Endothelial cell of umbilical vein (primary cell): Measurements from ENCODE around the gene FANCI. TPM values are rescaled to one million over a fixed set of nuclear protein-coding genes. Genes with fewer than 3 reads are reported as not detected.

Experiments
- BruUV-seq: library from RNA; stranded (reverse); fragments of 400-500 nt; replicated peaks from 2 replicates; lab custom pipeline; 2021; lab: Mats Ljungman, UMichigan
- CTCF ChIA-PET: fragments of 300-600, 350-600 bp; sonication (Branson Sonifier 250); formaldehyde crosslinking; loops from one replicate; lab custom pipeline; 2021; ENCODE audit warnings: antibody characterized with exemption, inconsistent platforms; lab: Charles Lee
- POLR2A ChIA-PET: fragments of 300-600, 350-600 bp; sonication (Branson Sonifier 250); formaldehyde crosslinking; loops from one replicate; lab custom pipeline; 2021; ENCODE audit warnings: antibody characterized with exemption, inconsistent platforms; lab: Charles Lee
- DNase-seq: peaks from one replicate; pipeline ENCODE4 v3.0.0-alpha.2; 2011; ENCODE audit warnings: low read depth, low spot score
- FAIRE-seq: peaks from 2 replicates; lab custom pipeline; 2011; peaks lifted over from hg19 to GRCh38; lab: Jason Lieb, UNC
- H2AFZ ChIP-seq: 2 replicates; pipeline ENCODE4 v1.6.0; 2012; ENCODE audit warnings: low read depth, low read length, control low read depth, inconsistent platforms
- H3K27ac ChIP-seq: 2 replicates; pipeline ENCODE4 v1.5.1; 2011; ENCODE audit warnings: low read depth, mild to moderate bottlenecking, control low read depth, low read length, moderate library complexity; ENCODE audit not compliant: insufficient read depth
- H3K27me3 ChIP-seq, 2 experiments: 2 replicates each; pipeline versions ENCODE4 v1.6.0 to v1.6.1; 2011; ENCODE audit warnings: low read length in 2 of 2, mixed read lengths in 1 of 2; ENCODE audit not compliant: control insufficient read depth in 2 of 2, insufficient read depth in 2 of 2
- H3K36me3 ChIP-seq, 2 experiments: 2 replicates in 1 of 2; 3 replicates in 1 of 2; pipeline ENCODE4 v1.5.1; 2011; ENCODE audit warnings: low read length in 2 of 2, mild to moderate bottlenecking in 1 of 2, moderate library complexity in 1 of 2; ENCODE audit not compliant: control insufficient read depth in 2 of 2, insufficient read depth in 2 of 2; ENCODE audit errors: extremely low read depth in 1 of 2
- H3K4me1 ChIP-seq: 3 replicates; pipeline ENCODE4 v1.5.1; 2011; ENCODE audit warnings: mild to moderate bottlenecking, low read length; ENCODE audit not compliant: control insufficient read depth, insufficient read depth; ENCODE audit errors: extremely low read depth
- H3K4me2 ChIP-seq: 2 replicates; pipeline ENCODE4 v1.6.1; 2011; ENCODE audit warnings: low read length, control low read depth, mixed read lengths; ENCODE audit not compliant: insufficient read depth
- H3K4me3 ChIP-seq, 3 experiments: fragments of 200-600 bp in 1 of 3; sonication (generic), shearing (Covaris generic) in 1 of 3; replicated peaks in 1 of 3; 2 replicates each; pipeline ENCODE4 v1.5.1; 2011 to 2016; ENCODE audit warnings: control low read depth in 3 of 3, low read length in 3 of 3, mild to moderate bottlenecking in 2 of 3, inconsistent platforms in 1 of 3, low read depth in 1 of 3, moderate library complexity in 1 of 3; ENCODE audit not compliant: insufficient read depth in 1 of 3
- H3K79me2 ChIP-seq: 2 replicates; pipeline ENCODE4 v1.6.0; 2012; ENCODE audit warnings: low read length, inconsistent platforms; ENCODE audit not compliant: control insufficient read depth, insufficient read depth
- H3K9ac ChIP-seq: replicated peaks from 2 replicates; pipeline ENCODE3; 2011; ENCODE audit warnings: low read length, control low read depth; ENCODE audit not compliant: insufficient read depth; ENCODE audit errors: extremely low read depth
- H3K9me1 ChIP-seq: replicated peaks from 3 replicates; pipeline ENCODE4 v1.6.0; 2011; ENCODE audit warnings: mild to moderate bottlenecking, low read length; ENCODE audit not compliant: control insufficient read depth, insufficient read depth; ENCODE audit errors: extremely low read depth
- H3K9me3 ChIP-seq: replicated peaks from 2 replicates; pipeline ENCODE4 v1.5.1; 2012; ENCODE audit warnings: low read length, inconsistent platforms; ENCODE audit not compliant: control insufficient read depth, insufficient read depth
- H4K20me1 ChIP-seq: replicated peaks from 2 replicates; pipeline ENCODE3; 2011; ENCODE audit warnings: mild to moderate bottlenecking, low read length; ENCODE audit not compliant: control insufficient read depth, insufficient read depth; ENCODE audit errors: extremely low read depth
- CTCF ChIP-seq, 2 donors: IDR thresholded peaks; 1 replicate in 1 of 2; 2 replicates in 1 of 2; pipeline ENCODE4 v1.5.1; 2011; ENCODE audit warnings: low read length in 2 of 2, mild to moderate bottlenecking in 2 of 2, moderate library complexity in 2 of 2, control low read depth in 1 of 2, inconsistent platforms in 1 of 2, low read depth in 1 of 2; ENCODE audit not compliant: insufficient read depth in 1 of 2; ENCODE audit errors: extremely low read depth in 1 of 2
- EZH2 ChIP-seq: IDR thresholded peaks from 2 replicates; pipeline ENCODE4 v1.6.1; 2012; ENCODE audit warnings: borderline replicate concordance, low read depth, mild to moderate bottlenecking, moderate library complexity, low read length, inconsistent platforms; ENCODE audit not compliant: severe bottlenecking
- FOS ChIP-seq: IDR thresholded peaks from 2 replicates; pipeline ENCODE4 v1.6.1; 2011; ENCODE audit warnings: mild to moderate bottlenecking, low read length, moderate library complexity, borderline replicate concordance; ENCODE audit not compliant: insufficient read depth
- GATA2 ChIP-seq: IDR thresholded peaks from 2 replicates; pipeline ENCODE4 v1.7.0; 2011; ENCODE audit warnings: low read depth, mild to moderate bottlenecking, moderate library complexity, mixed read lengths, low read length; ENCODE audit not compliant: insufficient read length, insufficient read depth
- JUN ChIP-seq: IDR thresholded peaks from 2 replicates; pipeline ENCODE4 v1.6.1; 2011; ENCODE audit warnings: borderline replicate concordance, low read depth; ENCODE audit not compliant: insufficient read length, insufficient read depth
- MYC ChIP-seq: IDR thresholded peaks from one replicate; pipeline ENCODE4 v1.6.1; 2011; ENCODE audit warnings: mild to moderate bottlenecking, low read depth, low read length
- POLR2A ChIP-seq: IDR thresholded peaks from 2 replicates; pipeline ENCODE4 v1.6.1; 2012; ENCODE audit warnings: low read depth, mild to moderate bottlenecking, control low read depth, low read length
- POLR2AphosphoS5 ChIP-seq: IDR thresholded peaks from 2 replicates; pipeline ENCODE4 v1.6.1; 2012; ENCODE audit warnings: low read depth, mild to moderate bottlenecking, control low read depth, low read length, moderate library complexity; ENCODE audit not compliant: insufficient read depth
- dilution Hi-C: fragments of 300-500 bp; cut with MboI; formaldehyde crosslinking; loops from one replicate; pipeline ENCODE4 v1.15.0; 2019; ENCODE audit warnings: low sequenced_read_pairs; ENCODE audit not compliant: extremely low pct_ligation_motif_present
- intact Hi-C: fragments of 100-400 bp; cut with micrococcal nuclease; formaldehyde crosslinking; loops from one replicate; pipeline ENCODE4 v1.10.0; 2022
- polyA plus RNA-seq, 4 experiments: library from polyadenylated mRNA; depleted of rRNA in 3 of 4; stranded (reverse) in 3 of 4; unstranded in 1 of 4; fragments of >200 nt; gene quantifications; 2 replicates each; pipeline versions ENCODE4 v1.2.1 to v1.2.3, GENCODE V29; 2011 to 2012; ENCODE audit warnings: missing spikeins in 1 of 4
- total RNA-seq: library from RNA; stranded (reverse); gene quantifications from 2 replicates; pipeline ENCODE4 v1.2.3, GENCODE V29; 2021
- TF ChIP-seq, protein P1 (sequence below): IDR thresholded peaks from 2 replicates; pipeline ENCODE4 v1.6.1; 2011; ENCODE audit not compliant: insufficient read depth, insufficient read length

The FANCI gene
- total and polyA plus RNA-seq, 2 donors (not counting 3 experiments of a cell fraction or from before 2014, with no cell fraction given), result 10.8 to 74.7 TPM

DNA sequence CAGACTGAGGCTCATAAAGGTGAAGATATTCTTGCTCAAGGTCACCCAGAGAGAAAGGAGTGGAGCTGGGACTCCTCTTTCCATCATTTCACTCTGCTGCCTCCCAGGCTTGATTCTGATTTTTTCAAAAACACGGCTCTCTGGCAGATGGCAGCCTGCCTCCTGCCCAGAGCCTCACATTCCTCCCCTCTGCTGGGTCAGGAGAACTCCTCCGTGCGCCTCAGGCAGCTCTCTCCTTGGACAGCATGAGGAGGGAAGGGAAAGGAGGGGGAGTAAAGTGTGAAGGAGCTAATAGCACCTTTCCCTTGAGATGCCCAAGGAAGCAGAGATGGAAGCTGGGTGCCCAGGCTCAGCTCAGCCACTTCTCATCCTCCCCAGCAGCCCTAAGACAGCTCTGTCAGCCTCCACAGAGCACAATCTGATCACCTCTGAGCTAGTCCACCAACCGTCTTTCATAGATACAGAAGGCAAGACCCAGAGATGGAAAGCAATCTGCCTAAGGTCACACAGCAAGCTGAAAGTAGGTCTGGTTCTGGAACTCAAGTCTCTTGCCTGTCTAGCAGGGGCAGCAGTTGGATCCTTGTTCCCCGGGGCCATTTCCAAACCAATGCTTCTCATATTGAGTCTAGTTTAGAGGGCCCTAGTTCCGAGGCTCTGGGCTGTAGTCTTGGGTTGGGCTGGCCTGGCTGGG is 25.9 kb upstream of the FANCI start:
- Histone ChIP-seq H3K4me1 (no peaks in the 10 kb centered on the region), H2AFZ (no peak overlapping the region), H4K20me1 (no peaks in the 10 kb centered on the region), H3K9me1 (no peaks in the 10 kb centered on the region), H3K79me2 (no peaks in the 10 kb centered on the region), H3K27ac (no peak overlapping the region), H3K9ac (no peak overlapping the region), H3K36me3 (no peaks in the 10 kb centered on the region), H3K4me2 (no peak overlapping the region), H3K4me3 (no peak overlapping the region), H3K27me3 (peaks cover 5 to 6% of the 10 kb centered on the region in 2 experiments), H3K9me3 (no peaks in the 10 kb centered on the region)
- dilution Hi-C loops, result no loop called here
- no TSS peak for BruUV-seq
- ChIA-PET CTCF (interaction anchor here (3.2 kb wide), 1 partner anchor 11 kb away, joined by 28 read pairs; no protein-coding TSS in a partner anchor), POLR2A (no interaction called here)
- no peak for DNase-seq
- intact Hi-C loops, result no loop called here
- no peak for FAIRE-seq
- no peak for TF ChIP-seq JUN

DNA sequence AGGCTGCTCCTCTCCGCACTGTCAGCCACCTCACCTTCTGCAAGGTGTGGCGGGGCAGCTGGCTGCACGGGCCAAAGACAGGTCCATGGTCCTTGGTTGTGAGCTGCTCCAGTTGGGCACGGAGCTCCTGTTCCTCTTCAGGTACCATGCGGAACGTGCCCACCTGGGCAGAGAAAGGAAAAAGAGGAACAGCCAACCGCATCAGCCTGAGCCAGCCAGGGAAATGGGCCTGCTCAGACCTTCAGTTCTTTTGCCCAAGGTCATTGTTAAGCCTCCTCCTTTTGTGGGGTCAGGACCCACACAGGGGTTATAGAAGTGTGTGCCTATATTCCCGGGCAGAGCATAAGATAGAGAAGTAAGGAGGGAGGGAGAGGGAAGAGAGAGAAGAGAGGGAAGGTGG is 25.2 kb upstream of the FANCI start:
- Histone ChIP-seq H3K9ac (no peak overlapping the region), H3K79me2 (no peaks in the 10 kb centered on the region), H3K27ac (no peak overlapping the region), H3K4me2 (no peak overlapping the region), H3K36me3 (no peaks in the 10 kb centered on the region), H4K20me1 (no peaks in the 10 kb centered on the region), H3K9me3 (no peaks in the 10 kb centered on the region), H3K9me1 (no peaks in the 10 kb centered on the region), H2AFZ (no peak overlapping the region), H3K27me3 (peaks cover 5 to 6% of the 10 kb centered on the region in 2 experiments), H3K4me3 (no peak overlapping the region), H3K4me1 (no peaks in the 10 kb centered on the region)
- no peak for DNase-seq
- no peak for FAIRE-seq
- dilution Hi-C loops (no loop called here), intact Hi-C loops (no loop called here)
- POLR2A ChIA-PET, result no interaction called here
- no TSS peak for BruUV-seq
- no peak for TF ChIP-seq CTCF (IDR thresholded peaks at IDR 0.05; ENCODE audit: extremely low read depth in 1 of 2, insufficient read depth in 1 of 2, low read depth in 1 of 2, low read length in 2 of 2)
- no peak for TF ChIP-seq JUN
- no peak for TF ChIP-seq POLR2AphosphoS5
- no peak for TF ChIP-seq EZH2
- TF ChIP-seq MYC, result no peak
- no peak for TF ChIP-seq GATA2
- TF ChIP-seq, protein P1, sequence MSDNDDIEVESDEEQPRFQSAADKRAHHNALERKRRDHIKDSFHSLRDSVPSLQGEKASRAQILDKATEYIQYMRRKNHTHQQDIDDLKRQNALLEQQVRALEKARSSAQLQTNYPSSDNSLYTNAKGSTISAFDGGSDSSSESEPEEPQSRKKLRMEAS, result no peak
- TF ChIP-seq FOS, result no peak
- no peak for TF ChIP-seq POLR2A
- CTCF ChIA-PET, result interaction anchor here (3.2 kb wide), 1 partner anchor 12 kb away, joined by 28 read pairs; no protein-coding TSS in a partner anchor
